Suppressor macrophage (primary cell): ENCODE results near the gene KDM6A.
"Not testable (repeated sequence)": the region's sequence is repeated elsewhere in the genome, so short reads cannot be mapped to it uniquely, and the experiment has no call there.

ENCODE experiments used
- DNase-seq, 4 experiments: peaks; one replicate each; pipeline ENCODE4 v3.0.0-alpha.2; 2020 to 2022
- total RNA-seq, 17 experiments: gene quantifications; one replicate each; lab custom pipeline; 2026; ENCODE audit warnings: mixed read lengths in 6 of 17, inconsistent platforms in 3 of 17; lab: John Stamatoyannopoulos, UW

Gene KDM6A
- 29.9 to 176 (median 47.3) reads per million in 17 experiments for total RNA-seq

- DNase-seq: peak; percentile 95 to 97 (median 96)
Measured at GRCh38 chrX:44872821-44873414, at the start of gene KDM6A. Gene KDM6A (plus strand): TSS chrX:44873188. CDS start chrX:44873552, 364 bp downstream.

GRCh38 chrX:44823193-44823592 is 49.8 kb upstream of the KDM6A start:
- DNase-seq: not testable (repeated sequence)

- DNase-seq: peak in 1 of 4 experiments; percentile 1
Measured at GRCh38 chrX:44828008-44828605, 44.9 kb upstream of the KDM6A start.

- no peak for DNase-seq
Measured at GRCh38 chrX:44829832-44830231, 43.2 kb upstream of the KDM6A start.

GRCh38 chrX:44842550-44843317 is 30.3 kb upstream of the KDM6A start:
- DNase-seq: no peak

GRCh38 chrX:44843318-44843702 is 29.7 kb upstream of the KDM6A start:
- no peak for DNase-seq

GRCh38 chrX:44843753-44844152 is 29.2 kb upstream of the KDM6A start, which contains the start of gene DUSP21:
Gene DUSP21 (plus strand): TSS chrX:44844021. CDS start chrX:44844133, 112 bp downstream.
- no peak for DNase-seq

GRCh38 chrX:44844204-44844603 is 28.8 kb upstream of the KDM6A start:
- DNase-seq: no peak

GRCh38 chrX:44850891-44851290 is 22.1 kb upstream of the KDM6A start:
- DNase-seq: not testable (repeated sequence)

GRCh38 chrX:44871114-44871645 is 1.8 kb upstream of the KDM6A start:
- DNase-seq: peak in 1 of 4 experiments; percentile 3

GRCh38 chrX:44871931-44872820 is 812 bp upstream of the KDM6A start:
- DNase-seq: peak; percentile 26 to 63 (median 38)

GRCh38 chrX:44873415-44874276 is 658 bp downstream of the KDM6A start:
- DNase-seq: peak; percentile 46 to 74 (median 58)

- DNase-seq: peak; percentile 6 to 36 (median 26)
Measured at GRCh38 chrX:44874420-44875184, 1.6 kb downstream of the KDM6A start.

- no peak for DNase-seq
Measured at GRCh38 chrX:44875185-44875489, 2.1 kb downstream of the KDM6A start.

- DNase-seq: no peak
Measured at GRCh38 chrX:44876086-44876485, 3.1 kb downstream of the KDM6A start.

GRCh38 chrX:44876767-44877166 is 3.8 kb downstream of the KDM6A start:
- DNase-seq: no peak

- no peak for DNase-seq
Measured at GRCh38 chrX:44878780-44879179, 5.8 kb downstream of the KDM6A start.

GRCh38 chrX:44881549-44881948 is 8.6 kb downstream of the KDM6A start:
- no peak for DNase-seq

GRCh38 chrX:44882635-44883034 is 9.6 kb downstream of the KDM6A start:
- no peak for DNase-seq

- DNase-seq: no peak
Measured at GRCh38 chrX:44884944-44885343, 12.0 kb downstream of the KDM6A start.

GRCh38 chrX:44889824-44890223 is 16.8 kb downstream of the KDM6A start:
- peak; percentile 6 to 52 (median 32) for DNase-seq
